NCI-H2029 (cell line): ENCODE data around the gene RALGPS2.
"Not testable (repeated sequence)": the region's sequence is repeated elsewhere in the genome, so short reads cannot be mapped to it uniquely, and the experiment has no call there.

ENCODE experiments used
- DNase-seq: peaks from one replicate; lab custom pipeline; 2025; lab: John Stamatoyannopoulos, UW

Gene RALGPS2

DNA sequence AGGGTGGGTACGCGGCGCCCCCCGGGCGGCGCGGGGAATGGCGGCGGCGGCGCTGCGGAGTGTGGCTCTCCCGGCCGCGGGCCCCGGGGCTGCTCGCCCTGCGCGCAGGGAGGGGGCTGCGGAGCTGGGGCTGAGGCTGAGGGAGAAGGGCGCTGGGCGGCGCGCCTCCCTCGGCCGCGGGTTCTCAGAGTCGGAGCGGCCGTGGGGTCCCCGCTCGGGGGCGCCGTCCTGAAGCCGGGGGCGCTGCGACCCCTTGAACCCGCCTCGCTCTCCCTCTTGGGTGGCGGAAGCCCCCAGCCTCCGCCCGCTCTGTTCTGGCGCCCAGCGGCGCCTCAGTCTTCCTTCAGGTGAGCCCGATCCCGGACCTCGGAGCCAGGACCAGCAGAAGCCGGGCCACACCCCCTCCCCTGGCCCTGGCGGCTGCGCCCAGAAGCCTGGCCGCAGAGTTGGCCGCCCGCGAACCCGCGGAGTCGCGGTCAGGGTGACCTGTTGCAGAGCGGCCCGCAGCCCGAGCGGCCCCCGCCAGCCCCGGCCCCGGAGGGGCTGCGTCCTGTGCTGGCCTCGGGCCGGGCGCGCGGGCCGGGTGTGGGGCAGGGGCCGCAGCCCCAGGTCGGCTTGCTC lies 532 bp downstream of the RALGPS2 start:
- no peak for DNase-seq

DNA sequence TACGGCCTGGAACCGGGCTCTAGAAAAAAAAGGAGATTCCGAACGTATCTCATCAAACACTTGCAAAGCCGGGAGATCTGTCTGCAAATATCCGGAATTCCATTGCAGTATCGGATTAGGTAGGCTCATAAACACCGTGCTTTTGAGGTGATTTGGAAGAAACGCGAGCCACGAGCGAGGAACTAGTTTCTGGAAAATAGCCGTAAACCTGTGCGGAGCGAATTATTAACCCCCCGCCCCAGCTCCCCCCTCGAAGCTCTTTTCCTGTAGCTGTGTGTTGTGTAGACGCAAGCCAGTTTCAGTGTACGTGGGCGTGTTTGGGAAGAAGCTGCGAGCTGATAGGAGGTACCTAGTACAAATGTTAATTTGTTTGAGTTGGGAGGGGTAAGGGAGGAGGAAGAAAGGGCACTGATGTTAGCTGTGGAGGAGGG lies 1.1 kb downstream of the RALGPS2 start:
- DNase-seq: no peak

DNA sequence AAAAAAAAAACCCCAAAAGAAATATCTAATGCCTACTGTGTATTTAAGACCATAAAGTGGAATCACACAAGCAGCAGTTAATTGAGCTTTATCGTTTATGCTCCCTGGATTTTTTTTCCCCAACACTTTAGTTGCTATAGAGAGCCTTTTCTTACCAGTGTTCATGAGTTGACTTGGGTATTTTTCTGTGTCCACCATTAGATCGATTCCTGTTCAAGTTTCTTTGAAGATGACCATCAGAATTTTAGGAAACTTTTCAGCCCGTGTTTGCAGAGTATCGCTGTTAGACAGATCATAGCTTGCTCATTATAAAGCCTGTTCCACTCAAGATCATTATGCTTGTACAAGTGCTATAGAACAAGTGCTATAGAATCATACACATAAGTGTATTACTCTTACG lies 1.5 kb downstream of the RALGPS2 start:
- DNase-seq: no peak

DNA sequence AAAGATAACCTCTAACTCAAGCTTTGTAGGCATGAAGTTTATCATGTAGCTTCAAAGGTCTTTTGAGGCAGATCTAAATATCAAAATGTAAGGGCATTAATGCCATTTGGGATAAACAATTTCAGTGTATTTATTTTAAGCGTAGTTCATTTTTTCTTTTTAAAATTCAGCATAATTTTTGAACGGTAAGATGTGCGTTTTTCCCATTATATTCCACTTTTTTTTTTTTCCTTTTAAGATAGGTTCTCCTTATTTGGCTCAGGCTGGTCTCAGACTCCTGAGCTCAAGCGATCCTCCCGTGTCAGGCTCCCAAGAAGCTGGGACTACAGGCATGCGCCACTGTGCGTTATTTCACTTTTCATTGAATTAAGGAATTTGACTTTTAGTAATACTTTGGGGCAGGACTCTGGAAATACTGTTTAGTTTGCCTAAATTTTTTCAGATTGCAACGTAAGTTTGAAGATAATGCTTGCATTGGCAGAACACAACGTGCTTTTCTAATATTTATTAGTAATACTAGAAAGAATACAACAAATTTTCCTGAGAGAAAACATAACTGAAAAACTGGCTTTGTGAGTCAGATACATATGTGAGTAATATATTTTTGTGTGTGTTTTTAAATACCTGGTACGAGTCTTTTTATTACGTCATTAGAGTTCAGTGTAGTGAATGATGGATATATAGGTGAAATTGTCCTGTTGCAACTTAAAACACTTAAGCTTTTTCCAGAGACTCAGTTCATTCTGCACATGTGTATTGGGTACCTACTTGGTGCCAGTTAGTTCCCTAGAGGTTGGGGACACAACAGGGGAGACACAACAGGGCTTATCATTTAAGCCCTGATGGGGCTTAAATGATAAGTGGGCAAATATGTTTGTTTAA lies 2.2 kb downstream of the RALGPS2 start:
- DNase-seq: no peak

DNA sequence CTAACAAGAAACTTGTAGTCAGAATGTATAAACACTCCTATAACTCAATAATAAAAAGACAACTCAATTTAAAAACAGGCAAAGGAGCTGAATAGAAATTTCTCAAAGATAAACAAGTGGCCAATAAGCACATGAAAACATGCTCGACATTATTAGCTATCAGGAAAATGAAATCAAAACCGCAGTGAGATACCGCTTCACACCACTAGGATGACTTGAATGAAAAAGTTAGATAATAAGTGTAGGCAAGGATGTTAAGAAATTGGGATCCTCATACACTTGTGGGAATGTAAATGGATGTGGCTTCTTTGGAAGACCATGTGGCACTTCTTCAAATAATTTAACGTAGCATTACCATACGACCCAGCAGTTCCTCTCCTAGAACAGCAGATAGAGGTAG lies 8.9 kb downstream of the RALGPS2 start:
- no peak for DNase-seq

DNA sequence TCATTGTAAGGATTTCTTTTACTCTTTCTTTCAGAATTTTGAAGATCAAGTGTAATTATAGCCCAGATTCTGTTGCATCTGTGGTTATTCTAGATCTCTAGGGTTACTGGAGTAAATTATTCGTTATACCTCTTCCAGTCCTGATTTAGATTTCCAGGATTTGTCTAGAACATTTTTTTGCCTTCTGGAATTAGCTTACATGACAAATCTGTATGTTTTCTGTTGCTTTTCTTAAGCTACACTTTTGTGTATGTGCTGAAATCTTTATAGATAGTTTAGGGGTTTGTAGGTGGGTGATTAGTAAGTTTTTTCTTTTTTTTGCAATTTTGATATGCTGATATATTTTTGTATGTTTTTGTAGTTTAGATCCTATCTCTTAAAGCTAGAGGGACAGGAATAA lies 13.7 kb downstream of the RALGPS2 start:
- DNase-seq: no peak

DNA sequence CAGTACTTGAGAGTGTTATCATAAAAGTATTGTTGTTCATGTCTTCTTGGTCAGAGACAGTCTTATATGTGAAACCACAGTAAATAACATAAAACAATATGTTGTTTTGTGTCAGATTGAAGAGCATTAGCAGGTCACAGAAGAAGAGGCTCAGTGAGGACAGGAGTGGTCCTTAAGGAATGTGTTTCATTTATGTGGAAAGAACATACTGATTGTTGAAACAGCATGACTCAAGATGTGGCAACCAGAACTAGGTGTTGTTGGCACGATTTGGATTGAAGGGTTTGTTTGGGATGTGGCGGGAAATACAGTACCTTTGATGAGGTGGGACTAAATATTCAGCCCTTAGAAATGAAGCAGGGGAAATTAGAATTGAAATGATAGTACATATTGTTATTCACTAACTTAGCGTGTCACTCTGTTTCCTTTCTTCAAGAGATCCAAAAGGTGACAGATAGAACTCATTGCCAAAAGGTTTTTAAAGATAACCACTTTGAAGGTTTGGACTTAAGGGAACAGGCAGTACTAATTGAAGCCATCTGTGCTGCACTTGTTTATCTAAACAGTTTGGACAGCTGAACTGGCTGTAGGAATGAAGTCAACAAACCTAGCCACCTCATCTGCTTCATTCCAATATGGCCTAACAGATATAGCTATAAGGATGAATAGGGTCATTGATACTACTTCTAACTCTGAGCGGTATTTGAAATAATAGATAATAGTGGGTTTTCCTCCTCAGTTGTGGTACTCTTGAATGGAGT lies 14.4 kb downstream of the RALGPS2 start:
- no peak for DNase-seq

DNA sequence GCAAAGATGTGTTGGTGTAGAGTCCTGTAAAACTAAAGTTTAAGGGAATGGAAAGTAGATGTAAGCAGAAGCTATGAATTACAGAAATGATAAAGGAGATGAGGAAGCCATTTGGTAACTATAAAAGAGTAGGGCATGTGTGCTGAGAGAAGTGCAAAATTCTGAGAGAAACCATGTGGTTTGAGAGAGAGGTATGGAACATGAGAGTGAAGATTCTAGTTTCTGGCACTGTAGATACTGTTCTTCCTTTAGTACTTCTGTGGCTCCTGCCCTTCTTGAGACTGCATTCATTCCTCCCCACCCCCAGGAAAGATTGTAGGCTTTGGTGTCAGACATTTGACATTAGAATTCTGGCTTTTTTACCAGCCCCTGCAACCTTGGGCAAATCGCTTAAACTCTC lies 15.4 kb downstream of the RALGPS2 start:
- no peak for DNase-seq

DNA sequence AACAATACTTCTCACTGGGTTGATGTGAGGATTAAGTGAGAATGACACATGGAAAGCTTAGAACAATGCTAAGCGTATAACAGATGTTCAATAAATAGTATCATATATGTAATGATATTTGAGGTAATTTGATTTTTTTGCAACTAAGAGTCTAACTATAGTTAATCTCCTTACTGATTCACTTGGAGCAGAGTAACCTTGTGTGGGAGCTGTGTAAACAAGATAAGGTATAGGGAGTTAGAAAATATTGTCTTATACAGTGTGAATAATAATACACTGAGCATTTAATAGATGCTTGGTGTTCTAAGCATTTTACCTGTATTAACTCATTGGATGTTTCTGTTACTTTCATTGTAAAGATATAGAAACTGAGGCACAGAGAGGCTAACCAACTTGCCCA lies 15.9 kb downstream of the RALGPS2 start:
- no peak for DNase-seq

DNA sequence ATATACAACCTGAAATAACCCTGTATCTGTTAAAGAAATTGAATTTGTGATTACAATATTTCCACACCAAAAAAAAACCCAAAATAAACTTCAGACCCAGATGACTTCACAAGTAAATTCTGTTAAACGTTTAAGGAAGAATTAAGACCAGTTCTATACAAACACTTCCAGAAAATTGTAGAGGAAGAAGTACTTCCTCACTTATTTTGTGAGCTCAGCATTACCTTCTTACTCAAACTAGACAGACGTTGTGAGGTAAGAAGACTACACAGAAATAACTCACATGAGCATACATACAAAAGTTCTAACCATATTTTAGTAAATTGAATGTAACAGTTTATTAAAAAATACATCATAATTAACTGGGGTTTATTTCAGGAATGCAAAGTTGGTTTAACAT lies 18.8 kb downstream of the RALGPS2 start:
- no peak for DNase-seq

DNA sequence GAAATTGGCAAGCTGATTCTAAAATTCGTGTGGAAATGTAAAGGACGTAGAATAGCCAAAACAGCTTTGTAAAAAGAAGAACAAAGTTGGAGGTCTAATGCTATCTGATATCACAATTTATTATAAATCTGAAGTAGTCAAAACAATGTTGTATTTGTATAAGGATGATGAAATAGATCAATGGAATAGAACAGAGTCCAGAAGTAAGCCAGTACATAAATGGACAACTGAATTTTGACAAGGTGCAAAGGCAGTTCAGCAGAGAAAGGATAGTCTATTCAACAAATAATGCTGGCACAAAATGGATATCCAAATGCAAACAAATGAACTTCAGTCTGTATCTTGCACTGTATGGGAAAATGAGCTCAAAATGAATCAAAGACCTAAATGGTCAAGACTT lies 20.2 kb downstream of the RALGPS2 start:
- no peak for DNase-seq

DNA sequence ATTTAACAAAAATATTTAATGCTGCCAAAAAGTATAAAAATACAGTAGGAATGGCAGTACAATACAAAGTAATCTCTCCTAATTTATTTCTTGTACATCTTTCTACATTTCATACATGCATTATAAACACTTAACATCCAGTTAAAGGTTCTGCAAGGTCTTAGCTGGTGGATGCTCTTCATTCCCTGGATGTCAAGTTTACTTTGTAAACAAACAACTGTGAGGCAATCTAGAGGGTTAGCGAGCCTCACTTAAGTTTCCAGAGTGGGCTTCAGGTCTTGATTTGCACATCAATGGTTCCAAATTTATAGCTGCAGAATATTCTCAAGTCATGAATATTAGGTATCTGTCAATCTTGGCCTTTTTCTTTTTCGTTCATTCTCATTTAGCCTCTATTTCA lies 21.3 kb downstream of the RALGPS2 start:
- no peak for DNase-seq

DNA sequence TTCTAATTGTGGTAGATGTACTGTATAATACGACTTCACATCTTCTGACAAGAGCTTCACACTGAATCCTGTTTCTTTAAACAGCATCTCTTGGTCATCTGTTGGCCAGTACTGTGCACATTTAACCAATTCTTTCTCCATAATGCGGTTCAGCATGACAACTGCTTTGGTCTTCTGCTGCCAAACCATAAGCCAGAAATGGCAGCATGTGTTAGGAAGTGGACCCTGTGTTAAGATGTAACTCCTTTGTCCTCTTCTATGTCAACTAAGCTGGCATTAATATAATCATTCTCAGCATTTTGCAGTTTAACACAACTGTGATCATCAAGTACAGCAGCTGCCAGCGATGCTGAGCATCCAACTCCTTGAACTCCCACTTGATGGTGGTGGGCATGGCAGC lies 22.3 kb downstream of the RALGPS2 start:
- not testable (repeated sequence) for DNase-seq

DNA sequence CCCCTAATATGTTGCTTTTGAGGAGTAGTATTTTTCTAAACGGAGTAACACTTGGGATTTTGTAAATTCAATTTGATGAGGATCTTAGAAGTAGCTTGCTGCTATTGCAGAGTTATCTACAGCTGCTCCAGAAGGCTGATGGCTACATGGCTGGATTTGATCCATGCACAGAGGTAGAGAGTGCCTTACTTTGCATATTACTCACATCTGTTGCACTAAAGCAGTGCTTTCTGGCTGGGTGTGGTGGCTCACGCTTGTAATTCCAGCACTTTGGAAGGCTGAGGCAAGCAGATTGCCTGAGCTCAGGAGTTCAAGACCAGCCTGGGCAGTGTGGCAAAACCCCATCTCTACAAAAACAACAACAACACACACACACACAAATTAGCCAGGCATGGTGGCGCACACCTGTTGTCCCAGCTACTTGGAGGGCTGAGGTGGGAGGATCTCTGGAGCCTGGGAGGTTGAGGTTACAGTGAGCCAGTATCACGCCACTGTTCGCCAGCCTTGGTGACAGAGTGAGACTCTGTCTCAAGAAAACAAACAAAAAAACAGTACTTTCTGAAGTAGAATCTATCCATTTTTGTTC lies 24.6 kb downstream of the RALGPS2 start:
- no peak for DNase-seq

DNA sequence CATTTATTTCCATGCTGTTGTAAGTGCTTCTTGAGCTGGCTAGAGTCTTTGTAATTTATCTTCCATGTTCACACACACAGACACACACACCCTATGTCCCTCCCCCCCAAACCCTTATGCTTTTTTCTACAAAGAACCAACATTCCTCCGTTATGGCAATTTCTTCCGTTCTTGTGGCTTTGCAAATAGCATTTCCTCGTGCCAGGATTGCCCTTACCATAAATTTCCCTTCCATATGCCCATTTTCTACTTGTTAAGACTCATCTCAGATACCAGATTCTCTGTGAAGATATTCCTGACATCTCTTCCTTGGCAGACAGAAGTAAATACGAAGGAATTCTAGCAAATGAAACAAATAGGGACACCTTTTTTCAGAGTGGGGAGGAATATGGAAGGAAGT lies 26.0 kb downstream of the RALGPS2 start:
- no peak for DNase-seq

DNA sequence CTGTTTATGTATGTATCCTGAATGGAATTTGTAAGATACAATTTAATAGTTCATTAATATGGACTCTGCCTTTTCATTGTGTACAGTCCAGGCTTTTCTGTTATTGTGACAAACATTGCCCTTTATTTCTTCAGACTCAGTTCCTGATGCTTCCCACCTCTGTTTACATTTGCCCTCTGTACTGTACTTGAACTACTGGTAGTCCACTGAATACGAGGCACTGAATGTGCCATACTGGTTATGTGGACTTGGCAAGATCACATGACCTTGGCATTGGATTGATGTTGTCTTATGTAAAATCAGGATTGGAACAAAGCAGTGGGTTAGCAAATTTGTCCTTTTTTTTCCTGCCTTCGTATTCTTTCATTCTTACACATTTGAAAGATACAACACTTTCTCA lies 27.8 kb downstream of the RALGPS2 start:
- DNase-seq: no peak

DNA sequence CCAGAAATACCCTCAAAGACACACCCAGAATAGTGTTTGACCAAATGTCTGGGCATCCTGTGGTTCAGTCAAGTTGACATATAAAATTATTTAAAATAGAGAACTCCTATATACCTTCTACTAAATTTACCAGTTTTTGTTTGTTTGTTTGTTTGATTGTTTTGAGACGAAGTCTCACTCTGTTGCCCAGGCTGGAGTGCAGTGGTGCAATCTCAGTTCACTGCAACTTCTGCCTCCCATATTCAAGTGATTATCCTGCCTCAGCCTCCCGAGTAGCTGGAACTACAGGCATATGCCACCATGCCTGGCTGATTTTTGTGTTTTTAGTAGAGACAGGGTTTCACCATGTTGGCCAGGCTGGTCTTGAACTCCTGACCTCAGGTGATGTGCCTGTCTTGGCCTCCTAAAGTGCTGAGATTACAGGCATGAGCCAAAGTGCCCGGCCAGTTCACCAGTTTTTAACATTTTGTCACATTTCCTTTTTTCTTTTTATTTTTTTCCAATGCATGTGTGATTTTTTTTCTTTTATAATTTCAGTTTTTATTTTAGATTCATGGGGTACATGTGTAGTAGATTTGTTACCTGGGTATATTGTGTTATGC lies 29.7 kb downstream of the RALGPS2 start:
- not testable (repeated sequence) for DNase-seq

DNA sequence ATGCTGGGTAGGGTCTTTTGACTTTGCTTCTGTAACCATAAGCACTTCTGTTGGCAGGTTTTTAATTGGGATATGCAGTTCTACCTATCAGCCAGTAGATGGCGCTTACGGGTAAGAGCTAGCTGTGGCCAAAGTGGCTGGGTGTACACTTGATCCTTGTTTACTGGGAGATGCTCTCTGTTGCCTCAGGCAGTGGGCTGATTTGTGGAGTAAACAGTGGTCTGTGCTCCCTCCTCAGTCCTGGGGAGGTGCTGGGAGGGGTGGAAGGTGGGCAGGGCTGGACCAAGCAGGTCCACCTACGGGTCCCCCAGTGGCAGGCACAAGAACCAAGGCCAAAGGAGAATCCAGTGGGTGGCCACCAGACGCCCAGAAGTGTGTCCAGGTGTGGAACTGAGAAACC lies 43.4 kb downstream of the RALGPS2 start:
- DNase-seq: no peak

DNA sequence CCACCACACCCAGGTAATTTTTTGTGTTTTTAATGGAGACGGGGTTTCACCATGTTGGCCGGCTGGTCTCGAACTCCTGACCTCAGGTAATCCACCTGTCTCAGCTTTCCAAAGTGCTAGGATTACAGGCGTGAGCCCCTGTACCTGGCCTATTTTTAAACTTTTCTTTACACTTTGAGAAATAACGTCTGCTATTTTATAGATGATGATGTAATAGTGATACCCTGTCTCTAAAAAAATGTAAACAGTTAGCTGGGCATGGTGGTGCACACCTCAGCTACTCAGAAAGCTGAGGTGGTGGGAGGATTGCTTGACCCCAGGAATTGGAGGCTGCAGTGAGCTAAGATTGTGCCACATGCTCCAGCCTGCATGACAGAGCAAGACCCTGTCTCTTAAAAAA lies 47.9 kb downstream of the RALGPS2 start:
- DNase-seq: no peak

DNA sequence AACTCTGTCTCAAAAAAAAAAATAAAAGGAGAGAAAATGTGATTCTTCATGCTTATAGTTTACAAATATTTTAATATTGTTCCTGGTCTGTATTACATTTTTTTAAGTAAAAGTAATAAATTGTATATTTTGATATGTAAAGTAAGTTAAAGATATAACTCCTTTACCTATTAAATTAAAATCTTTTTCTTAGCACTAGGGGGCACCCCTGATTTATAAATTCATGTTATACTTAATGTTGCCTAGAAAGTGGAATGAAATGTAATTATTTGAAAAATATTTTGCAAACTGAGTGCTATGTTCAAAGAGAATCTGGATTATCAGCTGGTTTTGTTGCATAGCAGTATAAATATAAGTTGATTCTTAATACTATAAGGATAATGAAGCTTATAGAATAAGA lies 49.2 kb downstream of the RALGPS2 start:
- DNase-seq: no peak

DNA sequence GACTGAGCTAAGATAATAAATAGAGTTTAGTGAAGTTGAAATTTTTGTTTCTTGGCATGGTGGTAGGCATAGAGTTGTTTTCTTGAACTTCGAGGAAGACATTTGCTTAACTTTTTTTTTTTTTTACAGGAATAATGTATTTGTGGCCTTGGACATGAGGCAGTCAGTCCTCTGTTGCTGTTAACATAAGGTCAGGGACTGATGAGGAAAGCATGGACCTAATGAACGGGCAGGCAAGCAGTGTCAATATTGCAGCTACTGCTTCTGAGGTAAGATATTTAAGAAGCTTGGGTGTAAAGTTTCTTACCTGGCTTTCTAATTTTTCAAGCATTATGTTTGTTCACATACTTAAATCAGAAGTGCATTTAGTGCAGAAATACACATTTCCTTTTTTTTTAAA lies 51.5 kb downstream of the RALGPS2 start:
- no peak for DNase-seq
